Gastroesophageal sphincter (tissue), 3 donors: ENCODE measurements around the gene FGF16.

Experiments
- EP300 ChIP-seq: sonication (generic); formaldehyde crosslinking; IDR thresholded peaks from one replicate; pipeline ENCODE4 v1.6.1; 2017; ENCODE audit warnings: antibody characterized with exemption, mild to moderate bottlenecking
- POLR2A ChIP-seq, 2 donors: fragments of 450-650 bp; IDR thresholded peaks; one replicate each; pipeline ENCODE4 v1.6.1; 2017; ENCODE audit warnings: antibody characterized with exemption in 2 of 2, mild to moderate bottlenecking in 2 of 2, moderate library complexity in 1 of 2
- POLR2AphosphoS5 ChIP-seq: sonication (generic); formaldehyde crosslinking; IDR thresholded peaks from one replicate; pipeline ENCODE4 v1.6.1; 2017; ENCODE audit warnings: antibody characterized with exemption
- TF ChIP-seq, protein P1 (sequence below), 4 experiments: fragments of 200-600 bp in 2 of 4; fragments of 450-650 bp in 2 of 4; sonication (generic) in 1 of 4; IDR thresholded peaks; one replicate each; pipeline ENCODE4 v1.5.1; 2017 to 2019; ENCODE audit warnings: antibody characterized with exemption in 4 of 4, mild to moderate bottlenecking in 2 of 4, moderate library complexity in 2 of 4

DNA sequence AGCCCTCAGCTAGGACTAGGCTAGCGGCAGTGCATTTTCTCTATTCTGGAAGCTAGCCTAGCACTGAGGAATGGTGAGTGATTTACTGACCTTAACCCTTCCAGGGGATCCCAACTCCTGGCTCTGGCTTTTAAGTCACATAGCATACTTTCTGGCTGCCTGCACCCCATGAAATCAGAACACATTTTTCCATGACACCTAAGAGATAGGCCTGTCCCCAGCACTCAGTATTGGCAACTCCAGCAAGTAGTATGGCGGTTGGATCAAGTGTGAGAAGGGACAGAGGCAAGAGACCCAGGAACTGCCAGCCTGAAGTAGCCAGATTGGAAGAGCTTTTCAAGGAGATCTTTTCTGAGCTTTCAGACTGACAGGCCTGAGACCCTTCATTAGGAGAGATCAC, 8.2 kb downstream of the FGF16 start:
- TF ChIP-seq, protein P1, sequence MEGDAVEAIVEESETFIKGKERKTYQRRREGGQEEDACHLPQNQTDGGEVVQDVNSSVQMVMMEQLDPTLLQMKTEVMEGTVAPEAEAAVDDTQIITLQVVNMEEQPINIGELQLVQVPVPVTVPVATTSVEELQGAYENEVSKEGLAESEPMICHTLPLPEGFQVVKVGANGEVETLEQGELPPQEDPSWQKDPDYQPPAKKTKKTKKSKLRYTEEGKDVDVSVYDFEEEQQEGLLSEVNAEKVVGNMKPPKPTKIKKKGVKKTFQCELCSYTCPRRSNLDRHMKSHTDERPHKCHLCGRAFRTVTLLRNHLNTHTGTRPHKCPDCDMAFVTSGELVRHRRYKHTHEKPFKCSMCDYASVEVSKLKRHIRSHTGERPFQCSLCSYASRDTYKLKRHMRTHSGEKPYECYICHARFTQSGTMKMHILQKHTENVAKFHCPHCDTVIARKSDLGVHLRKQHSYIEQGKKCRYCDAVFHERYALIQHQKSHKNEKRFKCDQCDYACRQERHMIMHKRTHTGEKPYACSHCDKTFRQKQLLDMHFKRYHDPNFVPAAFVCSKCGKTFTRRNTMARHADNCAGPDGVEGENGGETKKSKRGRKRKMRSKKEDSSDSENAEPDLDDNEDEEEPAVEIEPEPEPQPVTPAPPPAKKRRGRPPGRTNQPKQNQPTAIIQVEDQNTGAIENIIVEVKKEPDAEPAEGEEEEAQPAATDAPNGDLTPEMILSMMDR (IDR thresholded peaks at IDR 0.05) = no peak
- TF ChIP-seq POLR2AphosphoS5 (no peak), POLR2A (IDR thresholded peaks at IDR 0.05) (no peak), EP300 (no peak)
